Kidney epithelial cell (primary cell): Measurements from ENCODE around the gene MRPL18. TPM values are rescaled to one million over a fixed set of nuclear protein-coding genes. Genes with fewer than 3 reads are reported as not detected.

Experiments used
- DNase-seq: peaks from one replicate; pipeline ENCODE4 v3.0.0-alpha.2; 2010; ENCODE audit warnings: low read depth
- H3K27me3 ChIP-seq: 2 replicates; pipeline ENCODE4 v1.6.0; 2011; ENCODE audit warnings: low read length; ENCODE audit not compliant: control insufficient read depth, insufficient read depth
- H3K36me3 ChIP-seq: 2 replicates; pipeline ENCODE4 v1.5.1; 2011; ENCODE audit warnings: low read length; ENCODE audit not compliant: control insufficient read depth, insufficient read depth
- H3K4me3 ChIP-seq: 2 replicates; pipeline ENCODE4 v1.5.1; 2011; ENCODE audit warnings: low read depth, mild to moderate bottlenecking, control low read depth, low read length
- total RNA-seq: library from RNA; depleted of rRNA; stranded (reverse); fragments of >200 nt; gene quantifications from 2 replicates; pipeline ENCODE4 v1.2.3, GENCODE V29; 2015
- TF ChIP-seq, protein P1 (sequence below): IDR thresholded peaks from 2 replicates; pipeline ENCODE4 v1.5.1; 2011; ENCODE audit warnings: mild to moderate bottlenecking, moderate library complexity, low read length, control low read depth, inconsistent platforms; ENCODE audit not compliant: insufficient read depth, poor library complexity, severe bottlenecking

The MRPL18 gene
- total RNA-seq, 1 donor from 2014 or later, result 82.7 TPM

DNA sequence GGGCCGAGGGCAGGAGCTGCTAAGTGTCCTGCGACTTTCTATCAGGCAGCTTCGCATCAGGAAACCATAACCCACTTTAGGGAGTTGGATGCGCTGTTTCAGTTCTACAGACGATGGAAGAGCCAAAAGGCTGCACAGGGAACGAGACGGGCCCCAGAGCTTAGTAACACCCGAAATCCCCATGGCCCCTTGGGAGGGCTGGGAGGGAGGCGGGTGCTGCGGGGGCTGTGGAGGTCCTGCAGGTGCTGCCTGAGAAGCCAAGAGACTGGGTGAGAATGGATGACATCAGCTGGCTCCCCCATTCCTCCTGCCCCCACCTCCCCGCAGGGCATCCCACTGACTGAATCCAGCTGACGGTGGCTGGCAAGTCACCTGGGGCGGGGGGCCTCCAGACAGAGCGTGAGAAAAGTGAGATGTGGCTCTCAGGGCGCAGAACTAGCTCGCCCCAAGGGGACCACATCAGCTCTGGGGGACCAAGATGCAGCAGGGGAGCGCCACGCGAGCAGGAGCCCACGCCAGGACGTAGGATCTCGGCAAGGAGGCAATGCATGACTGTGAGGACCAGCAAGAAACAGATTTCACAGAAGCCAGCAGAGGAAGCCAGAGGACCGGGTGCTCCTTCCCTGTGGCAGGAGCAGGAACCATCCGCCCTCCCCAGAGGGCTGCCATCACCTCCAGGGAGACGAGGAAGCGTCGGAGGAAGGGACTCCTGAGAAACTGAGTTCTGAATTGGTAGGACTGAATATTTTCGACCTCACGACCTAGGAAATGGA lies 46.6 kb downstream of the MRPL18 start:
- Histone ChIP-seq H3K27me3 (no peaks in the 10 kb centered on the region), H3K4me3 (no peak overlapping the region), H3K36me3 (no peaks in the 10 kb centered on the region)
- TF ChIP-seq, protein P1, sequence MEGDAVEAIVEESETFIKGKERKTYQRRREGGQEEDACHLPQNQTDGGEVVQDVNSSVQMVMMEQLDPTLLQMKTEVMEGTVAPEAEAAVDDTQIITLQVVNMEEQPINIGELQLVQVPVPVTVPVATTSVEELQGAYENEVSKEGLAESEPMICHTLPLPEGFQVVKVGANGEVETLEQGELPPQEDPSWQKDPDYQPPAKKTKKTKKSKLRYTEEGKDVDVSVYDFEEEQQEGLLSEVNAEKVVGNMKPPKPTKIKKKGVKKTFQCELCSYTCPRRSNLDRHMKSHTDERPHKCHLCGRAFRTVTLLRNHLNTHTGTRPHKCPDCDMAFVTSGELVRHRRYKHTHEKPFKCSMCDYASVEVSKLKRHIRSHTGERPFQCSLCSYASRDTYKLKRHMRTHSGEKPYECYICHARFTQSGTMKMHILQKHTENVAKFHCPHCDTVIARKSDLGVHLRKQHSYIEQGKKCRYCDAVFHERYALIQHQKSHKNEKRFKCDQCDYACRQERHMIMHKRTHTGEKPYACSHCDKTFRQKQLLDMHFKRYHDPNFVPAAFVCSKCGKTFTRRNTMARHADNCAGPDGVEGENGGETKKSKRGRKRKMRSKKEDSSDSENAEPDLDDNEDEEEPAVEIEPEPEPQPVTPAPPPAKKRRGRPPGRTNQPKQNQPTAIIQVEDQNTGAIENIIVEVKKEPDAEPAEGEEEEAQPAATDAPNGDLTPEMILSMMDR, result no peak
- DNase-seq, result no peak

GRCh38 chr6:159837511-159837910 lies 47.2 kb downstream of the MRPL18 start:
- H3K4me3 ChIP-seq, result no peak overlapping the region
- H3K27me3 ChIP-seq, result no peaks in the 10 kb centered on the region
- no peaks in the 10 kb centered on the region for H3K36me3 ChIP-seq
- TF ChIP-seq, protein P1, result no peak
- no peak for DNase-seq

DNA sequence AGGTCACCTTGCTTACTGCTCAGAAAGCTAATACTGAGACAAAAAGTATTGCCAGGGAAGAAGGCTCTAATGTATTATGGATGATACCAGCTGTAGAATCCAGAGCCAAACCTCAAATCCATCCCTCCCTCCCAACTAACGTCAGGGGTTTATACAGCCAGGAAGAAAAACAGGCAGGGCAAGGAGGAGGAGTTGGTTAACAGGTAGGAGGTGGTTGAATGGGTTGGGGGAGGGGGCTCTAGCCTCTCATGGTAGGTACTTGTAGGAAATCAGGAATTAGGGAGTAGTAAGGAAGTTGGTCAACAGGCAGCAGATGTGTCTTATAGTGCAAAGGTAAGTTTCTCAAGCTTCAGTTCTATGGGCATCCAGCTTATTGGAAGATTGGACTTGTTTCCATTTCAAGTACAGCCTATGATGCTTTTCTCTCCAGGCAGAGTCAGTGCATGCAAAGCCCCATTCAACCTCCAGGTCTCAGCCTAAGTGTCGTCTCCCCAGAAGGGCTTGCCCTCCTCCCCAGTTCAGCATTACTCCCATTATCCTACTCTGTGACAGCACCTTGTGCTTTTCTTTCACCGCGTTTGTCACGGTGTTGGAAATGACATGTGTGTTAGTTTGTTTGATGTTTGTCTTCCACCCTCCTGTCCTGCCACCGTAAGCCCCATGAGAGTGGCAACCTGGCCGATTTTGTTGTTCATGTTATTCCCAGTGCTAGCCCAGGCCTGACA lies 47.9 kb downstream of the MRPL18 start:
- Histone ChIP-seq H3K27me3 (no peaks in the 10 kb centered on the region), H3K4me3 (no peak overlapping the region), H3K36me3 (no peaks in the 10 kb centered on the region)
- no peak for DNase-seq
- TF ChIP-seq, protein P1, result no peak

DNA sequence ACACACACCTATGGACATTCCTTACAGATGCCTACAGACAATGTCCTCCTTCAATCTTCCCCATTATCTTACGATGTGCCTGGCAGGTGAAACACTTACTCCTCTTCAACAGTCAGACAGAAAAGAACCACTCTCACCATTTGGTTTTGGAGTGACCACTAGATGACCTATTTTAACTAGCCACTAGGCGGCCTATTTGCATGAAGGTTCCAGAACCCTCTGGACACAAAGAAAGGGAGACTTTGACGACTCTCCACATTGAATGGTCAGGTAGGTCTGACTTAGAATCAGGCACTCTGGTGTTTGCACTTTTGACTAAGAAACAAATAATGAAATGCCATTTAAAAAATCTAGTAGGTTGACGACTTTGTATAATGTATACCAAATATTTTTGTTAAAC lies 51.8 kb downstream of the MRPL18 start:
- H3K4me3 ChIP-seq, result no peak overlapping the region
- TF ChIP-seq, protein P1, result peak; percentile 22
- no peak for DNase-seq
- no peaks in the 10 kb centered on the region for H3K27me3 ChIP-seq
- H3K36me3 ChIP-seq, result no peaks in the 10 kb centered on the region

- Histone ChIP-seq H3K36me3 (no peaks in the 10 kb centered on the region), H3K4me3 (no peak overlapping the region), H3K27me3 (no peaks in the 10 kb centered on the region)
- no peak for DNase-seq
- TF ChIP-seq, protein P1, result no peak
These were observed 54.7 kb downstream of the MRPL18 start for GRCh38 chr6:159844737-159845645.

Other genes starting within 250 kb of the MRPL18 start
- 482 and 495 TPM in 2 replicates for gene SOD2, start 97.2 kb upstream of the MRPL18 start, total RNA-seq
- gene WTAP, start 63.0 kb upstream of the MRPL18 start, total RNA-seq, result 86.9 and 88.3 TPM in 2 replicates
- gene ACAT2, start 28.4 kb upstream of the MRPL18 start, total RNA-seq, result 26.6 and 34.1 TPM in 2 replicates
- gene TCP1, start 865 bp upstream of the MRPL18 start, total RNA-seq, result 209 and 213 TPM in 2 replicates
- gene PNLDC1, start 9.8 kb downstream of the MRPL18 start, total RNA-seq, result not detected in 2 replicates
- gene MAS1, start 100.5 kb downstream of the MRPL18 start, total RNA-seq, result not detected in 2 replicates
- 251 and 274 TPM in 2 replicates for gene IGF2R, start 178.6 kb downstream of the MRPL18 start, total RNA-seq